OCI-M1 (cell line): ENCODE measurements around the gene ZNF692.
"Not testable (repeated sequence)": the region's sequence is repeated elsewhere in the genome, so short reads cannot be mapped to it uniquely, and the experiment has no call there.

Source experiments
- DNase-seq: peaks from one replicate; lab custom pipeline; 2025; lab: John Stamatoyannopoulos, UW

ZNF692 gene

GRCh38 chr1:248807067-248807737 is 51.7 kb downstream of the ZNF692 start:
- peak; percentile 74 for DNase-seq

GRCh38 chr1:248805876-248806275 is 53.0 kb downstream of the ZNF692 start:
- peak; percentile 95 for DNase-seq

GRCh38 chr1:248804771-248805681 is 53.9 kb downstream of the ZNF692 start:
- DNase-seq: peak; percentile 96

- DNase-seq: not testable (repeated sequence)
These were observed 55.4 kb downstream of the ZNF692 start for GRCh38 chr1:248803501-248803900.

- no peak for DNase-seq
These were observed 56.4 kb downstream of the ZNF692 start for GRCh38 chr1:248802454-248802853.

- DNase-seq: no peak
These were observed 58.4 kb downstream of the ZNF692 start for GRCh38 chr1:248800459-248800858.
